ENCODE data around the gene PNLIPRP1.

DNA sequence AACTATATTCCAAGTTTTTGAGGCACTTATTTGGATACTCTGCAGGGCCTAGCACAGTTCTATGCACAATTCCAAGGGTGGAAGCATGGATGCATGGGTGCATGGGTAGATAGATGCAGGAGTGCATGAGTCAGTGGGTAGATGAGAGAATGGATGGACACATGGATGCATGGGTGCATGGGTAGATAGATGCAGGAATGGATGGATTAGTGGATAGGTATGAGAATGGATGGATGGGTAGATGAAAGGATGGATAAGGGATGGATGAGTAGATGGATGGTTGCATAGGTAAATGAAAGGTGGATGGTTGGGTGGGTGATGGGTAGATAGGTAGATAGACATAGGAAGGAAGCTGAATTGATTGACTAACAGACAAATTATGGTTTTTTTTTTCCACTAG is 45.6 kb downstream of the PNLIPRP1 start:
- TF ChIP-seq, protein P1, sequence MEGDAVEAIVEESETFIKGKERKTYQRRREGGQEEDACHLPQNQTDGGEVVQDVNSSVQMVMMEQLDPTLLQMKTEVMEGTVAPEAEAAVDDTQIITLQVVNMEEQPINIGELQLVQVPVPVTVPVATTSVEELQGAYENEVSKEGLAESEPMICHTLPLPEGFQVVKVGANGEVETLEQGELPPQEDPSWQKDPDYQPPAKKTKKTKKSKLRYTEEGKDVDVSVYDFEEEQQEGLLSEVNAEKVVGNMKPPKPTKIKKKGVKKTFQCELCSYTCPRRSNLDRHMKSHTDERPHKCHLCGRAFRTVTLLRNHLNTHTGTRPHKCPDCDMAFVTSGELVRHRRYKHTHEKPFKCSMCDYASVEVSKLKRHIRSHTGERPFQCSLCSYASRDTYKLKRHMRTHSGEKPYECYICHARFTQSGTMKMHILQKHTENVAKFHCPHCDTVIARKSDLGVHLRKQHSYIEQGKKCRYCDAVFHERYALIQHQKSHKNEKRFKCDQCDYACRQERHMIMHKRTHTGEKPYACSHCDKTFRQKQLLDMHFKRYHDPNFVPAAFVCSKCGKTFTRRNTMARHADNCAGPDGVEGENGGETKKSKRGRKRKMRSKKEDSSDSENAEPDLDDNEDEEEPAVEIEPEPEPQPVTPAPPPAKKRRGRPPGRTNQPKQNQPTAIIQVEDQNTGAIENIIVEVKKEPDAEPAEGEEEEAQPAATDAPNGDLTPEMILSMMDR (IDR thresholded peaks at IDR 0.05; ENCODE audit: low read depth, low read length) = no peak
- TF ChIP-seq MAX (IDR thresholded peaks at IDR 0.05; ENCODE audit: low read depth, low read length) (no peak), POLR2A (IDR thresholded peaks at IDR 0.05; ENCODE audit: extremely low read depth, insufficient read length) (no peak), MYC (IDR thresholded peaks at IDR 0.05; ENCODE audit: low read depth, low read length) (no peak)

All from NB4 (cell line).